Astrocyte (in vitro differentiated cells and primary cell): ENCODE measurements around the gene GPR180.

ENCODE experiments used
- EZH2 ChIP-seq: IDR thresholded peaks from 2 replicates; pipeline ENCODE4 v1.6.1; 2012; ENCODE audit warnings: mild to moderate bottlenecking, low read length, inconsistent platforms; ENCODE audit not compliant: insufficient read depth
- TF ChIP-seq, protein P1 (sequence below): IDR thresholded peaks from 2 replicates; pipeline ENCODE4 v1.5.1; 2011; ENCODE audit warnings: low read depth, mild to moderate bottlenecking, inconsistent platforms, low read length, moderate library complexity; ENCODE audit not compliant: insufficient read depth

DNA sequence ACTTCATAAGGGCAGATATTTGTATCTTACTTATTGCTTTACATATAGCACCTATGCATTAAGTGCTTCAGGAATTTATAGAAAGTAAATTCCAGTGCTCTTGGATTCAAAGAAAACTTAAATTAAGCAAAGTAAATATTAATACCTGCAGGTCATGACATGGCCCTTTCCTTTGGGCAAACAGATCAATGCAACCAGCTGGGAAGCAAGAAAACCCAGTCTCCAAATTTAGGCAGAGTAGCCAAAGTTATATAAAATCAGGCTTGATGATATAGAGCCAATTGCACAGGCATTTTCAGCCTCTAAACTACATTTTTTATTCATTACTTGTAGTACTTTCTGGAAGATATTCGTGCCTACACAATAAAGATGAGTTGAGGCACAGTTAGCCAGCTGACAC is 22.6 kb upstream of the GPR180 start:
- TF ChIP-seq, protein P1, sequence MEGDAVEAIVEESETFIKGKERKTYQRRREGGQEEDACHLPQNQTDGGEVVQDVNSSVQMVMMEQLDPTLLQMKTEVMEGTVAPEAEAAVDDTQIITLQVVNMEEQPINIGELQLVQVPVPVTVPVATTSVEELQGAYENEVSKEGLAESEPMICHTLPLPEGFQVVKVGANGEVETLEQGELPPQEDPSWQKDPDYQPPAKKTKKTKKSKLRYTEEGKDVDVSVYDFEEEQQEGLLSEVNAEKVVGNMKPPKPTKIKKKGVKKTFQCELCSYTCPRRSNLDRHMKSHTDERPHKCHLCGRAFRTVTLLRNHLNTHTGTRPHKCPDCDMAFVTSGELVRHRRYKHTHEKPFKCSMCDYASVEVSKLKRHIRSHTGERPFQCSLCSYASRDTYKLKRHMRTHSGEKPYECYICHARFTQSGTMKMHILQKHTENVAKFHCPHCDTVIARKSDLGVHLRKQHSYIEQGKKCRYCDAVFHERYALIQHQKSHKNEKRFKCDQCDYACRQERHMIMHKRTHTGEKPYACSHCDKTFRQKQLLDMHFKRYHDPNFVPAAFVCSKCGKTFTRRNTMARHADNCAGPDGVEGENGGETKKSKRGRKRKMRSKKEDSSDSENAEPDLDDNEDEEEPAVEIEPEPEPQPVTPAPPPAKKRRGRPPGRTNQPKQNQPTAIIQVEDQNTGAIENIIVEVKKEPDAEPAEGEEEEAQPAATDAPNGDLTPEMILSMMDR, result no peak
- TF ChIP-seq EZH2, result no peak
